Measurements from ENCODE around the gene IGF2R.

IGF2R gene

GRCh38 chr6:160028487-160029275 lies 59.8 kb downstream of the IGF2R start:
- DNase-seq = no peak

DNA sequence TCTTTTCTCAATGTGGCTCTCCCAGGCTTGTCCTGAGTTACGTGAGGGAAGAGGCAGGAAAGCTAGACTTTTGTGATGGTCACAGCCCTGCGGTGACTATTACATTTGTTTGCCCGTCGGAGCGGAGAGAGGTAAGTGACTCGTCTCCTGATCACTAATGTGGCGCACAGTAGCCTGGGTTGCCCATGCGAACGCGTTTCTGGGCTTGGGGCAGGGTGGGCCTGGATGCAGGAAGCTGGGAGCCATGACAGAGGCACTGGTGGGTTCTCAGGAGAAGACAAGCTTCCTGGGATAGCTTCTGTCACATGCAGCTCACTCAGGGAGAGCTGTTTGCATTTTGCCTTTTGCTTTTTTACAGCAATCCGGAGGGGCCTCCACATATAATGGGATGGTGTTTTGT lies 60.6 kb downstream of the IGF2R start:
- no peak for DNase-seq

DNA sequence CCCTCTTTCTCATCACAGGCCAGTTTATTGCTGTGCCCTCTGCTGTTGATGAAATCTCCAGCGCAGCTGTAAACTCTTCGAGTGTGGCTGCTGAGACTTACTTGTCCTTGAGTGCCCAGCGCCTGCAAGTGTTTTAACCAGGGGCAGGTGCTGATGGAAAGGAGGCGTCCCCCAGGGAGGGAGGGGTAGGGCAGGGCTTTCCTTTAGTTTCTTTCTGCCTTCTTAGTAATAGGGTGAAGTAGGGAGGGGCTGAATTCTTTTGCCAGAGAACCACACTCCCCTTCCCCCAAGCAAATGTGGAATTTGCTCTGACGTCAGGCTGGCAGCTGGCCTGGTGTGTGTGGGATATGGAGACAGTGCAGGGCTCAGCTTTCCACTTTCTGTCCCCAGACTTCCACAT lies 61.2 kb downstream of the IGF2R start:
- peak in 2 of 3 experiments; percentile 37 to 78 for DNase-seq

DNA sequence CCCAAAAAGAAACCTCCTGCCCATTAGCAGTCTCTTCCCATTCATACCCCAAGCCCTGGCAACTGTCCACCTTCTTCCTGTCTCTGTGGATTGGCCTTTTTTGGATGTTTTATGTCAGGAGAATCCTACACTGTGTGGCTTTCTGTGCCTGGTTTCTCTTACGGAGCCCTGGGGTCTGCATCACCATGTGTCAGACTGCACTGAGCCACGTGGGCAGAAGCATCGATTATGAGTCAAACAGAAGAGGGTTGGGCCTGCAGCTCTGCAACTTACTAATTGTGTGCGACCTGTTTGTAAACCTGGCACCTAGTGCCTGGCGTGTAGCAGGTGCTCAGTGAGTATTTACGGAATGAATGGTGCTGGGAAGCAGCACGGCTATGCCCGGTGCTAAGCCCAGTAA lies 62.6 kb downstream of the IGF2R start:
- DNase-seq = no peak

- DNase-seq = no peak
Measured at GRCh38 chr6:160031871-160032270, 63.0 kb downstream of the IGF2R start.

GRCh38 chr6:160032538-160032937 lies 63.7 kb downstream of the IGF2R start:
- no peak for DNase-seq

- no peak for DNase-seq
Measured at GRCh38 chr6:160034036-160034930, 65.4 kb downstream of the IGF2R start.

- DNase-seq = no peak
Measured at GRCh38 chr6:160035241-160035640, 66.4 kb downstream of the IGF2R start.

GRCh38 chr6:160035693-160036330 lies 66.9 kb downstream of the IGF2R start:
- no peak for DNase-seq

DNA sequence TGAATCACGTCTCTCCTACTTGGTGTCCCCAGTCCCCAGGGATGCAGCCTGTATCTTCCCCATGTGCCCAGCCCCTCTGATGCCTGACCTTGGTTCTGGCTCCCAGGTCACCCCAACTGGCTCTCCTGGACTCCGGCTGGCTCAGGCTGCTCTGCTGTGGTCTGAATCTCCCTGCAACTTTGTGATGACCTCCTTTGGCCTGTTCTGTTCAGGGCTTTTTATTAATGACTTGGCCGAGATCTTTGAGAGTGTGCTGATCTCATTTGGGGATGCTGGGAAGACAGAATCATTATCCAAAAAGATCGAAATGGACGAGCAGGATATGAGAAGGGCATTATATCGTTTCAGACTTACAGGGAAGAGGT lies 67.4 kb downstream of the IGF2R start:
- no peak for DNase-seq

DNA sequence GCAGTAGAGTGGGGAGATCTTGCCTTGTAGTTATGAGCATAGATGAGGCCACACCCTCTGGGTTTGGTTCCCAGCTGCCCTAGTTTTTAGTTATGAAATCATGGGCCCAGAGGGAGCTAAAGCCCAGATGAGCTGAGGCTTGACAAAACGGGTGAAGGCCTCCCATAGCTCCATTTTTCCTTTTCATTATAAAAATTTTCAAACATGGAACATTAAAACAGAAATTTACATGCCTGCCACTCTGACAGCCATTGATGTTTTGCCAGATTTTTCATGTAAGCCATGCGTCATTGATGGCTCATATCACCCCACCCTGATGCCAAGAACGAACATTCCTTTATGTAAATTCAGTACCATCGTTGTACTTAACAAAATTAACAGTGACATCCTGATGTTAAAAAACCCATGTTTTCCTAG lies 67.9 kb downstream of the IGF2R start:
- no peak for DNase-seq

DNA sequence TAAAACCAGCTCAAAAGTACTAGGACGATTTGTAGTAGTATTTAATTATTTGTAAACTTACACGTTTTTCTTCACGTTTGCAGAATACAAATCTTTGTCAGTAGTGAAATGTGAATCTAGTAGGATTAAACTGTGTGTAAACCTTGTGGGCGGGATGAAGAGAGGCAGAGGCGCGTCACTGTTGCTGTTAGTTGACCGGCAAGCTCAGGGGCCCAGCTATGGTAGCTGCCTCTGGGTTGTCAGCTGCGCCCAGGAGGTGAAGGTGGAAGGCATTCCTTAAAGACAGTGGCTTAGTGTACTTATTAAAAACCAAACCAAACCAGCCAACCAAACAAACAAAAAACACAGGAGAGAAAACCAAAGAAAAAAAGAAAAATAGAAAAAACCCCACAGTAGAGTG lies 69.6 kb downstream of the IGF2R start:
- DNase-seq = no peak

GRCh38 chr6:160039441-160039840 lies 70.6 kb downstream of the IGF2R start:
- no peak for DNase-seq

- no peak for DNase-seq
Measured at GRCh38 chr6:160040055-160040454, 71.2 kb downstream of the IGF2R start.

DNA sequence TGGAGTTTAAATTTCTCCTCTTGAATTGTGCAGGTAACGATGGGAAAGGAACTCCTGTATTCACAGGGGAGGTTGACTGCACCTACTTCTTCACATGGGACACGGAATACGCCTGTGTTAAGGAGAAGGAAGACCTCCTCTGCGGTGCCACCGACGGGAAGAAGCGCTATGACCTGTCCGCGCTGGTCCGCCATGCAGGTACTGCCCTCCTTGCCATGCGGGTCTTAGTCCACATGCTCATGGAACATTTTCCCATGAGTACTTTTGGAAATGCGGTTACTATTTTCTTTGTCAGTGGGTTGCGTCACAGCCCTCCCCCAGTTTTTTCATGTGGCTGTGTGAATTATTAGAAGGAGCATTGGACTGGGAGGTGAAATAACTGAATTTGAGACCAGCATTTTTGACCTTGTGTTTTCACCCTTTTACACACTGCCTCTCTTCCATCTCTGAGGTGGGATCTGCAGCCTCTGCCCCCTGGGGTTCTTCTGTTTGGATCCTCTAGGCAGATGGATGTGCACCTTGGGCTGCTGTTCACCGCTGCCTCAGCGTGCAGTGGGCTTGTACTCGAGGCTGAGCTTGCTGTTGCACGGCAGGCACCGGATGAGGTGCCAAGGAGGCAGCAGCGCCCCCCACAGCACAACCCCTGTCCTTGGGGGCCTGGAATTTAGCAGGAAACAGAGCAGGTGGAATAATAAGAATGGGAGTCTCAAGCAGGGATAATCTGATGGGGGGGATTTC lies 71.8 kb downstream of the IGF2R start:
- DNase-seq = no peak

DNA sequence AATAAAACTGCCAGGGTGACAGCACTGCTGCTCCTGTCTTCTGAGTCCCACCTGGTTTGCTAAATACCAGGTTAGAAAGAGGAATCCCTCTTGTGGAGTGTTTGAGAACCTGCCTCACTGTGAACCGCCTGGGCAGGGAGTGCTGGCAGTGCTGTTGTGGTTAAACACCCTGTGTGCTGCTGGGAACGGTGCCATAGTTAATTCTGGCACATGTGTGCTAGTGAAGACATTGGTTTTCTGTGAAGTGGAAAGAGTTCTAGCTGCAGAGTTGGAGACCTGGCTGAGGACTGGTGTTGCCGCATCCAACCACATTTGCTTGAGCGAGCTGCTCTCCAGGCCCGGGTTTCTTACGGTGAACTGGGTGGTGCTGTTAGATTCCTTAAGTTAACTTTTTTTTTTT lies 72.7 kb downstream of the IGF2R start:
- DNase-seq = no peak

GRCh38 chr6:160042014-160042773 lies 73.3 kb downstream of the IGF2R start:
- DNase-seq = no peak

DNA sequence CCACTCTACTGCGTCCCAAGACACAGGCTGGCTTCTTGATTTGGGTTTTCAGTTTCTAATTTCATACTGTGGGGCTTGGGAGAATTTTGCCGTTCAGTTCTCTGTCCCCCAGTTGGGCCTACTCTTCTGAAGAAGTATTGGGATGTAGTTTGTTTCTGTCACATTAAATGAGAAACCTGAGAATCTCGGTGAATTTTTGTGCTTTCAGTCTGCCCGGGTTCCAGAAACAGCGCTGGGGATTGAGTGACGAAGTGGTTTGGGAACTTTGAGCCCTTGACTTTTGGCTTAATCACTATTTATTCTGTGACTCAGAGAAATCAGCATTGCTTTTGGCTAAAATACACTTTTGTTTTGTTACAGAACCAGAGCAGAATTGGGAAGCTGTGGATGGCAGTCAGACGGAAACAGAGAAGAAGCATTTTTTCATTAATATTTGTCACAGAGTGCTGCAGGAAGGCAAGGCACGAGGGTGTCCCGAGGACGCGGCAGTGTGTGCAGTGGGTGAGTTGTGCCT lies 74.0 kb downstream of the IGF2R start:
- no peak for DNase-seq

DNA sequence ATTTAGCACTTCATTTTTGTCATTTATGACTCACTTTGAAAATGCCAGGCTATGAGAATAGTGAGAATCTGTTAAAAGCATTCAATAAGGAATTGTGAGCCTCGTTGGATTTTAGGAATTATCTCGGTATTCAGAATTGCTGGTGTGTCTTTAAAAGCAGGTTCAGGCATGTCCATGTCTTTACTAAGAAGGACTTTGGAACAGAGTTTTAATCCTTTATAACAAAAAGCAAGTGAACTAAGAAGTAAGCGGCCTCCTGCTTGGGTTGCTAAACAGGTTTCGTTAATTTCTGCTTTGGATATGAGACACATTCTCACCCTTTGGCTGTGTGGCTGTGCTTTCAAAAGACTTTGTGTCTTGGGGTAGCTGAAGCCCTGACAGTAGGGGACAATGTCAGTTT lies 74.9 kb downstream of the IGF2R start:
- no peak for DNase-seq

DNA sequence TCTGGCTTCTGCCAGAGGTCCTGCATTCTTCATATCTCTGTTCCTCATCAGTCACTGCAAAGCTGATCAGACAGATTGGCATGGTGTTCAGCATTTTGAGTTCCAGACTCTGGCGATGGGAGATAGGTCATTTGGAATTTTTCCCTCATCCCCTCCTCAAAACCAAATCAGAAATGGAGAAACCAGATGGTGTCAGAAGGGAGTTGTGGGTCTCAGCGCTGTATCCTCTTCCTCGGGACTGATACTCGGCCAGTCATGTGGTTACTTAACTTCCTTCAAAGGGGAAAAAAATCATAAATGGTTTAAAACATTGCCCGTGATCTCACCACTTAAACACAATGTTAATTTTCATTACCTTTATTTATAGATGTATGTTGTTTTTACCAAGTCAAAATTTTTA lies 75.8 kb downstream of the IGF2R start:
- DNase-seq = no peak

- DNase-seq = no peak
Measured at GRCh38 chr6:160048471-160048870, 79.6 kb downstream of the IGF2R start.

DNA sequence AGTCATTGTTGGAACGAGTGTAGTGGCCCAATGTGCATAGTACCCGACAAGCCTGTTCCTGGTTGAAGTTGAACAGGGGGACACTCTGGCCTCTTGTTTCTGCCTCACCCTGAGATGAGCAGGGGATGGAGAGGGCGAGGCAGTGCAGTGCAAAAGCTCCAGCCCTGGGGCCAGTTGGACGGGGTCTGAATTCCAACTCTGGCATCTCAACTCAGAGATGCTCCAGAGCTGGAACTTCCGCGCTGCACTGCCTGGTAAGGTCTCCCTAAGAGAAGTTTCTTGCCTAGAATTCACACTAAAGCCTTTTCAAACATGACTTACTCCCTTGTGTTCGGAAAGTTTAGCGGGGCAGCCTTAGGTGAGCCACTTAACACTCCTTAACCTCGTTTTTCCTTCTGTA lies 80.5 kb downstream of the IGF2R start:
- DNase-seq = no peak
